Suprapubic skin (tissue), 4 donors: ENCODE measurements around the gene TIAM1. TPM values are rescaled to one million over a fixed set of nuclear protein-coding genes. Genes with fewer than 3 reads are reported as not detected.

ENCODE experiments used
- DNase-seq, 2 donors: peaks; one replicate each; pipeline ENCODE4 v3.0.0-alpha.2; 2019; ENCODE audit warnings: low spot score in 2 of 2
- H3K27ac ChIP-seq: fragments of 200-600 bp; sonication (generic); one replicate; pipeline ENCODE4 v1.5.1; 2019
- H3K27me3 ChIP-seq: fragments of 200-600 bp; sonication (generic); one replicate; pipeline ENCODE4 v1.5.1; 2019
- H3K36me3 ChIP-seq: fragments of 200-600 bp; sonication (generic); one replicate; pipeline ENCODE4 v1.5.1; 2019
- H3K4me1 ChIP-seq: fragments of 200-600 bp; sonication (generic); one replicate; pipeline ENCODE4 v1.5.1; 2019
- H3K4me3 ChIP-seq: fragments of 200-600 bp; sonication (generic); one replicate; pipeline ENCODE4 v1.5.1; 2019; ENCODE audit warnings: mild to moderate bottlenecking
- H3K9me3 ChIP-seq: fragments of 200-600 bp; sonication (generic); one replicate; pipeline ENCODE4 v1.5.1; 2019
- CTCF ChIP-seq, 2 donors: fragments of 200-600 bp in 1 of 2; fragments of 450-650 bp in 1 of 2; sonication (generic) in 1 of 2; IDR thresholded peaks; one replicate each; pipeline ENCODE4 v1.5.1; 2016 to 2019; ENCODE audit warnings: antibody characterized with exemption in 2 of 2, mild to moderate bottlenecking in 1 of 2, moderate library complexity in 1 of 2
- EP300 ChIP-seq: sonication (generic); formaldehyde crosslinking; IDR thresholded peaks from one replicate; pipeline ENCODE4 v1.6.1; 2017; ENCODE audit warnings: antibody characterized with exemption
- POLR2A ChIP-seq, 2 donors: fragments of 450-650 bp; IDR thresholded peaks; one replicate each; pipeline ENCODE4 v1.6.1; 2017; ENCODE audit warnings: antibody characterized with exemption in 2 of 2, mild to moderate bottlenecking in 2 of 2, moderate library complexity in 2 of 2
- POLR2AphosphoS5 ChIP-seq, 3 donors: sonication (generic); formaldehyde crosslinking; IDR thresholded peaks; one replicate each; pipeline ENCODE4 v1.6.1; 2017; ENCODE audit warnings: antibody characterized with exemption in 3 of 3
- WGBS: methylation state at CpG from one replicate; pipeline ENCODE4 v1.1.5; 2018; 5-methylcytosine and 5-hydroxymethylcytosine counted together
- total RNA-seq, 4 donors: library from RNA; depleted of rRNA; stranded (reverse); fragments of >200 nt; gene quantifications; one replicate each; pipeline ENCODE4 v1.1.0, GENCODE V29; 2016

TIAM1 gene
- total RNA-seq, 4 donors from 2014 or later, result 71.9 to 135 (median 87.9) TPM

GRCh38 chr21:31336739-31337040, 7.4 kb downstream of the TIAM1 start:
- H3K36me3 ChIP-seq, result no peaks in the 10 kb centered on the region
- H3K9me3 ChIP-seq, result no peaks in the 10 kb centered on the region
- no peak overlapping the region for H3K27ac ChIP-seq
- no peaks in the 10 kb centered on the region for H3K27me3 ChIP-seq
- WGBS, result 87% methylated on average over 6 of the region's 6 CpGs
- no peak overlapping the region for H3K4me3 ChIP-seq
- TF ChIP-seq EP300, result no peak
- no peak for TF ChIP-seq POLR2A (IDR thresholded peaks at IDR 0.05)
- no peak for TF ChIP-seq CTCF (IDR thresholded peaks at IDR 0.05)
- no peak for TF ChIP-seq POLR2AphosphoS5 (IDR thresholded peaks at IDR 0.05)
- peaks cover 15% of the 10 kb centered on the region for H3K4me1 ChIP-seq
- no peak for DNase-seq

- Histone ChIP-seq H3K4me1 (peaks cover 15% of the 10 kb centered on the region), H3K9me3 (no peaks in the 10 kb centered on the region), H3K27me3 (no peaks in the 10 kb centered on the region), H3K4me3 (no peak overlapping the region), H3K27ac (no peak overlapping the region), H3K36me3 (no peaks in the 10 kb centered on the region)
- WGBS, result 73% methylated on average over 12 of the region's 12 CpGs
- no peak for DNase-seq
- TF ChIP-seq POLR2A (IDR thresholded peaks at IDR 0.05) (no peak), CTCF (IDR thresholded peaks at IDR 0.05) (no peak), POLR2AphosphoS5 (IDR thresholded peaks at IDR 0.05) (no peak), EP300 (no peak)
Measured at GRCh38 chr21:31335957-31336738, 7.9 kb downstream of the TIAM1 start.

- DNase-seq, result no peak
- TF ChIP-seq EP300 (no peak), CTCF (IDR thresholded peaks at IDR 0.05) (no peak), POLR2AphosphoS5 (IDR thresholded peaks at IDR 0.05) (no peak), POLR2A (IDR thresholded peaks at IDR 0.05) (no peak)
- Histone ChIP-seq H3K9me3 (no peaks in the 10 kb centered on the region), H3K4me1 (peaks cover 15% of the 10 kb centered on the region), H3K4me3 (no peak overlapping the region), H3K36me3 (no peaks in the 10 kb centered on the region), H3K27ac (no peak overlapping the region), H3K27me3 (no peaks in the 10 kb centered on the region)
- WGBS, result 72% methylated on average over 10 of the region's 10 CpGs
Measured at GRCh38 chr21:31334648-31335121, 9.4 kb downstream of the TIAM1 start.

- Histone ChIP-seq H3K27ac (no peak overlapping the region), H3K36me3 (peaks cover 3% of the 10 kb centered on the region), H3K4me3 (no peak overlapping the region), H3K27me3 (no peaks in the 10 kb centered on the region), H3K4me1 (peaks cover 5% of the 10 kb centered on the region), H3K9me3 (no peaks in the 10 kb centered on the region)
- 98% methylated on average over 2 of the region's 2 CpGs for WGBS
- TF ChIP-seq POLR2A (IDR thresholded peaks at IDR 0.05) (no peak), POLR2AphosphoS5 (IDR thresholded peaks at IDR 0.05) (no peak), EP300 (no peak), CTCF (IDR thresholded peaks at IDR 0.05) (no peak)
- DNase-seq, result no peak
Measured at GRCh38 chr21:31332525-31332924, 11.5 kb downstream of the TIAM1 start.

GRCh38 chr21:31331231-31331630, 12.8 kb downstream of the TIAM1 start:
- WGBS, result 86% methylated on average over 2 of the region's 2 CpGs
- H3K36me3 ChIP-seq, result peaks cover 3% of the 10 kb centered on the region
- no peak for DNase-seq

More at GRCh38 chr21:31331231-31331630, 12.8 kb downstream of the TIAM1 start:
- no peak overlapping the region for H3K27ac ChIP-seq
- H3K9me3 ChIP-seq, result no peaks in the 10 kb centered on the region
- H3K27me3 ChIP-seq, result no peaks in the 10 kb centered on the region
- no peak overlapping the region for H3K4me3 ChIP-seq
- peaks cover 10% of the 10 kb centered on the region for H3K4me1 ChIP-seq
- TF ChIP-seq EP300 (no peak), CTCF (IDR thresholded peaks at IDR 0.05) (no peak), POLR2AphosphoS5 (IDR thresholded peaks at IDR 0.05) (no peak), POLR2A (IDR thresholded peaks at IDR 0.05) (no peak)
